Kidney epithelial cell (primary cell): ENCODE data around the gene MT3. TPM values are rescaled to one million over a fixed set of nuclear protein-coding genes. Genes with fewer than 3 reads are reported as not detected.

ENCODE experiments used
- DNase-seq: peaks from one replicate; pipeline ENCODE4 v3.0.0-alpha.2; 2010; ENCODE audit warnings: low read depth
- H3K27me3 ChIP-seq: 2 replicates; pipeline ENCODE4 v1.6.0; 2011; ENCODE audit warnings: low read length; ENCODE audit not compliant: control insufficient read depth, insufficient read depth
- H3K36me3 ChIP-seq: 2 replicates; pipeline ENCODE4 v1.5.1; 2011; ENCODE audit warnings: low read length; ENCODE audit not compliant: control insufficient read depth, insufficient read depth
- H3K4me3 ChIP-seq: 2 replicates; pipeline ENCODE4 v1.5.1; 2011; ENCODE audit warnings: low read depth, mild to moderate bottlenecking, control low read depth, low read length
- CTCF ChIP-seq: IDR thresholded peaks from 2 replicates; pipeline ENCODE4 v1.5.1; 2011; ENCODE audit warnings: mild to moderate bottlenecking, moderate library complexity, low read length, control low read depth, inconsistent platforms; ENCODE audit not compliant: insufficient read depth, poor library complexity, severe bottlenecking
- total RNA-seq: library from RNA; depleted of rRNA; stranded (reverse); fragments of >200 nt; gene quantifications from 2 replicates; pipeline ENCODE4 v1.2.3, GENCODE V29; 2015

The MT3 gene
- total RNA-seq, 1 donor from 2014 or later = not detected

GRCh38 chr16:56549161-56549560 is 40.2 kb upstream of the MT3 start:
- TF ChIP-seq CTCF = no peak
- no peak for DNase-seq
- Histone ChIP-seq H3K27me3 (peaks cover 3% of the 10 kb centered on the region), H3K36me3 (no peaks in the 10 kb centered on the region), H3K4me3 (no peak overlapping the region)

GRCh38 chr16:56549744-56550385 is 39.5 kb upstream of the MT3 start:
- peak; percentile 5 for DNase-seq
- H3K27me3 ChIP-seq = peaks cover 3% of the 10 kb centered on the region
- no peak for TF ChIP-seq CTCF
- H3K36me3 ChIP-seq = no peaks in the 10 kb centered on the region
- no peak overlapping the region for H3K4me3 ChIP-seq

GRCh38 chr16:56551796-56552738 is 37.3 kb upstream of the MT3 start:
- Histone ChIP-seq H3K27me3 (peaks cover 6% of the 10 kb centered on the region), H3K36me3 (no peaks in the 10 kb centered on the region), H3K4me3 (no peak overlapping the region)
- TF ChIP-seq CTCF = no peak
- DNase-seq = no peak

- Histone ChIP-seq H3K27me3 (peaks cover 6% of the 10 kb centered on the region), H3K36me3 (no peaks in the 10 kb centered on the region), H3K4me3 (no peak overlapping the region)
- TF ChIP-seq CTCF = no peak
- no peak for DNase-seq
Observed at GRCh38 chr16:56554441-56554840, 34.9 kb upstream of the MT3 start.

GRCh38 chr16:56558024-56558747 is 31.1 kb upstream of the MT3 start:
- no peak for TF ChIP-seq CTCF
- Histone ChIP-seq H3K36me3 (no peaks in the 10 kb centered on the region), H3K27me3 (peaks cover 6% of the 10 kb centered on the region), H3K4me3 (no peak overlapping the region)
- DNase-seq = peak; percentile 67
